ENCODE measurements around the gene AMPD3. TPM values are rescaled to one million over a fixed set of nuclear protein-coding genes. Genes with fewer than 3 reads are reported as not detected.

Gene AMPD3
- total and polyA plus RNA-seq, 12 donors, result 0.59 to 8.7 (median 2.4) TPM

DNA sequence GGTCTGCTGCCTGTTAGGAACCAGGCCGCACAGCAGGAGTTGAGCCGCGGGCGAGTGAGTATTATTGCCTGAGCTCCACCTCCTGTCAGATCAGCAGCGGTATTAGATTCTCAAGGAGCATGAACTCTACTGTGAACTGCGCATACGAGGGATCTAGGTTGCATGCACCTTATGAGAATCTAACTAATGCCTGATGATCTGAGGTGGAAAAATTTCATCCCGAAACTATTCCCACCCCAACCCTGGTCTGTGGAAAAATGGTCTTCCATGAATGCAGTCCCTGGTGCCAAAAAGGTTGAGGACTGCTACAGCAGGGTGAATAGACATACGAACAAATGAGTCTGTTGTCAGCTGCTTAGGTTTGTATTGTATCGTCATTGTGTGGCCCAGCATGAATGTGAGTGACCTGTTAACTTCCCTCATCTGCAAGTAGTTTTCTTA is 56.1 kb downstream of the AMPD3 start:
- Histone ChIP-seq H3K4me3 (no peak overlapping the region), H3K4me1 (peaks cover 0 to 12% (median 7%) of the 10 kb centered on the region in 9 donors), H3K9me3 (no peaks in the 10 kb centered on the region), H3K27me3 (no peaks in the 10 kb centered on the region), H3K36me3 (peaks cover 0 to 42% (median 0%) of the 10 kb centered on the region in 9 donors), H3K27ac (no peak overlapping the region)
- DNase-seq, result no peak
- no peak for ATAC-seq
- 82 to 90% methylated on average over 10 of the region's 10 CpGs for WGBS, 2 donors
- intact Hi-C loops (cut with DNase I), result loop anchor here in 8 of 10 donors (5.0 to 10.0 kb wide), 5 partner anchors 104 to 226 kb away; no protein-coding TSS in a partner anchor
- TF ChIP-seq, protein P1, sequence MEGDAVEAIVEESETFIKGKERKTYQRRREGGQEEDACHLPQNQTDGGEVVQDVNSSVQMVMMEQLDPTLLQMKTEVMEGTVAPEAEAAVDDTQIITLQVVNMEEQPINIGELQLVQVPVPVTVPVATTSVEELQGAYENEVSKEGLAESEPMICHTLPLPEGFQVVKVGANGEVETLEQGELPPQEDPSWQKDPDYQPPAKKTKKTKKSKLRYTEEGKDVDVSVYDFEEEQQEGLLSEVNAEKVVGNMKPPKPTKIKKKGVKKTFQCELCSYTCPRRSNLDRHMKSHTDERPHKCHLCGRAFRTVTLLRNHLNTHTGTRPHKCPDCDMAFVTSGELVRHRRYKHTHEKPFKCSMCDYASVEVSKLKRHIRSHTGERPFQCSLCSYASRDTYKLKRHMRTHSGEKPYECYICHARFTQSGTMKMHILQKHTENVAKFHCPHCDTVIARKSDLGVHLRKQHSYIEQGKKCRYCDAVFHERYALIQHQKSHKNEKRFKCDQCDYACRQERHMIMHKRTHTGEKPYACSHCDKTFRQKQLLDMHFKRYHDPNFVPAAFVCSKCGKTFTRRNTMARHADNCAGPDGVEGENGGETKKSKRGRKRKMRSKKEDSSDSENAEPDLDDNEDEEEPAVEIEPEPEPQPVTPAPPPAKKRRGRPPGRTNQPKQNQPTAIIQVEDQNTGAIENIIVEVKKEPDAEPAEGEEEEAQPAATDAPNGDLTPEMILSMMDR (IDR thresholded peaks at IDR 0.05), result no peak

DNA sequence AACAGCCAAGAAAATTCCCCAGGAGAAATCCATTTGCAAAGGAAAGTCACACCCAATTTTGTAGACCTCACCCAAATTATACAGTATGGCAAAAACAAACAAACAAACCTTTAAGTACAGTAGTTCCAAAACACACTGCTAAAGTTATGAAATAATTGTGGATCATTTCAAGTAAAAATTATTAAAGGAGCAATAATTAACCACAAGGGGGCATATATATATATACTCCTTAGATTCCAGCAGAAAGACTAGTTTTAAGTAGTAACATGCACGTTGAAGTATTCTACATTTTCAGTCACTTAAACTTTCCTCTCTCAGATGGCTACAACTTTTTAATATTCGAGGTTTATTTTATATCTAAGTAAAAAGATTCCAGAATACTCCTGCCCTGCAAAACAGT is 59.1 kb downstream of the AMPD3 start:
- Histone ChIP-seq H3K27ac (no peak overlapping the region), H3K27me3 (no peaks in the 10 kb centered on the region), H3K36me3 (peaks cover 0 to 61% (median 0%) of the 10 kb centered on the region in 9 donors), H3K9me3 (no peaks in the 10 kb centered on the region), H3K4me1 (peaks cover 0 to 12% (median 7%) of the 10 kb centered on the region in 9 donors), H3K4me3 (no peak overlapping the region)
- 46 to 51% methylated on average over 2 of the region's 2 CpGs for WGBS, 2 donors
- intact Hi-C loops (cut with DNase I), result loop anchor here in 9 of 10 donors (1.0 to 10.0 kb wide), 7 partner anchors 107 to 223 kb away; no protein-coding TSS in a partner anchor
- TF ChIP-seq, protein P1 (IDR thresholded peaks at IDR 0.05), result peak; percentile 13 to 56 (median 44)
- DNase-seq, result no peak
- no peak for ATAC-seq

DNA sequence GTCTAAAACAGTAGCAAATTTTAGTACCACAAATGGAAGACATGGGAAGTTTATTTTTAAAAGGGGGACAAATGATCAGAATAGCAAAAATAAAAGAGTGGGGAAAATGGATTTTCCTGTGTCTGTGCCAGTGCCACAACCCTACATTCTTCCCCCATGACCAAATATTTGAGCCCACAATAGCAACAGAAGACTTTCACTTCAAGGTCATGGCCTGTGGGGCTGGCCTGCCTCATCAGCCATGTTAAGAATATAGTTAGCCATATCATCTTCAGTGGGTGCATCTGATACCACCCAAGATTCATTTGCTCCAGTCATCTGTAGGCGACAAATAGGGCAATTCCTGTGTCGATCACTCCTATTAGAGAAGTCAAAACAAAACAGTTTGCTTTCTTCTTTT is 59.6 kb downstream of the AMPD3 start:
- Histone ChIP-seq H3K4me1 (peaks cover 0 to 12% (median 7%) of the 10 kb centered on the region in 9 donors), H3K27ac (no peak overlapping the region), H3K27me3 (no peaks in the 10 kb centered on the region), H3K9me3 (no peaks in the 10 kb centered on the region), H3K36me3 (peaks cover 0 to 66% (median 4%) of the 10 kb centered on the region in 9 donors), H3K4me3 (no peak overlapping the region)
- no peak for DNase-seq
- intact Hi-C loops (cut with DNase I), result loop anchor here in 9 of 10 donors (1.0 to 10.0 kb wide), 8 partner anchors 107 to 223 kb away; no protein-coding TSS in a partner anchor
- 95% methylated on average over 2 of the region's 2 CpGs for WGBS, 2 donors
- TF ChIP-seq, protein P1 (IDR thresholded peaks at IDR 0.05), result no peak
- peak in 1 of 8 donors; percentile 54 for ATAC-seq

DNA sequence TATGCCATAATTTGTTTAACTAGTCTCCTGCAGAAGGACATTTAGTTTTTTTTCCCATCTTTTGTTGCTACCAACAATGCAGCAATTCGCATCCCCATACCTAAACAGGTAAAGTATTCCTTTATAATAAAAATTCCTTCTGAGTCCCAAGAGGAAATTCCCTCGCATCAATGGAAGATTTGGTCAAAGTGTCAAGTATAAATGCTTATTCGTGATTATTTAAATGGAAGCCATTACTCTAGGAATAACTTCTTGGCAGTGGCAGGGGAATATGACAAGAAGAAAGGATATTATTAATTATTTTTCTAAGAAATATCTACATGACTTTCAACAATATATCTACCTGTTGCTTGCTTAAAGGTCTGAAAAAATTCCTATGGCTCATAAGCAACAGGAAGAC is 60.4 kb downstream of the AMPD3 start:
- H3K36me3 ChIP-seq, result peaks cover 0 to 73% (median 4%) of the 10 kb centered on the region in 9 donors
- TF ChIP-seq, protein P1 (IDR thresholded peaks at IDR 0.05), result no peak
- ATAC-seq (no peak), DNase-seq (no peak)
- intact Hi-C loops (cut with DNase I), result loop anchor here in 8 of 10 donors (2.0 to 10.0 kb wide), 5 partner anchors 111 to 222 kb away; no protein-coding TSS in a partner anchor
- H3K4me3 ChIP-seq, result no peak overlapping the region
- H3K27me3 ChIP-seq, result no peaks in the 10 kb centered on the region
- H3K27ac ChIP-seq, result no peak overlapping the region
- H3K4me1 ChIP-seq, result peaks cover 0 to 12% (median 7%) of the 10 kb centered on the region in 9 donors
- WGBS, 2 donors, result 92 to 98% methylated on average over 3 of the region's 3 CpGs
- H3K9me3 ChIP-seq, result no peaks in the 10 kb centered on the region
